GM12864 (cell line): ENCODE results near the gene HSPA1L.
A peak's percentile ranks its signal among the peaks of the same experiment; 100 is the strongest.
"Not testable (repeated sequence)": the region's sequence is repeated elsewhere in the genome, so short reads cannot be mapped to it uniquely, and the experiment has no call there.

Source experiments
- DNase-seq: peaks from one replicate; pipeline ENCODE4 v3.0.0-alpha.2; 2011; ENCODE audit warnings: low read depth
- H3K4me3 ChIP-seq: 2 replicates; pipeline ENCODE4 v1.5.1; 2011; ENCODE audit warnings: mild to moderate bottlenecking, low read depth, low read length, control low read depth
- TF ChIP-seq, protein P1 (sequence below): IDR thresholded peaks from 2 replicates; pipeline ENCODE4 v1.5.1; 2011; ENCODE audit warnings: low read depth, mild to moderate bottlenecking, moderate library complexity, low read length, control low read depth, inconsistent platforms; ENCODE audit errors: missing control alignments

HSPA1L gene

DNA sequence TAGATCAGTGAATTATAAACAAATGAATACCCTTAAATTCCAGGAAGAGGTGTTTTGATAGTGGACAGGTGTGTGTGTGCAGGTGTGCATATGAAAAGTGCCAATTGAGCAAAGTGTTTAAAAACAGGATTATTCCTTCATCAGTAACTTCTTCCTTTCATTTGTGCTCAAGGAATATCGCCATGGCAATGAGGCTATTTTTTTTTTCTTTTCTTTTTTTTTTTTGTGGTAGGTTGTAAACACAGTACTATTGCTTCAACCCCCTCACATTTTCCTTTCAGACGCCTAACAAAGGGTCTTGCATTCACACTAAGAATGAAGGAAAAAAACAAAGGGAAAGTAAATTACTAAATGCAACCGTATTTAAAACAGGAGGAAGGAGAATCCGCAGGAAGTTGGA is 10.5 kb upstream of the HSPA1L start:
- DNase-seq: no peak
- no peak overlapping the region for H3K4me3 ChIP-seq
- TF ChIP-seq, protein P1, sequence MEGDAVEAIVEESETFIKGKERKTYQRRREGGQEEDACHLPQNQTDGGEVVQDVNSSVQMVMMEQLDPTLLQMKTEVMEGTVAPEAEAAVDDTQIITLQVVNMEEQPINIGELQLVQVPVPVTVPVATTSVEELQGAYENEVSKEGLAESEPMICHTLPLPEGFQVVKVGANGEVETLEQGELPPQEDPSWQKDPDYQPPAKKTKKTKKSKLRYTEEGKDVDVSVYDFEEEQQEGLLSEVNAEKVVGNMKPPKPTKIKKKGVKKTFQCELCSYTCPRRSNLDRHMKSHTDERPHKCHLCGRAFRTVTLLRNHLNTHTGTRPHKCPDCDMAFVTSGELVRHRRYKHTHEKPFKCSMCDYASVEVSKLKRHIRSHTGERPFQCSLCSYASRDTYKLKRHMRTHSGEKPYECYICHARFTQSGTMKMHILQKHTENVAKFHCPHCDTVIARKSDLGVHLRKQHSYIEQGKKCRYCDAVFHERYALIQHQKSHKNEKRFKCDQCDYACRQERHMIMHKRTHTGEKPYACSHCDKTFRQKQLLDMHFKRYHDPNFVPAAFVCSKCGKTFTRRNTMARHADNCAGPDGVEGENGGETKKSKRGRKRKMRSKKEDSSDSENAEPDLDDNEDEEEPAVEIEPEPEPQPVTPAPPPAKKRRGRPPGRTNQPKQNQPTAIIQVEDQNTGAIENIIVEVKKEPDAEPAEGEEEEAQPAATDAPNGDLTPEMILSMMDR: no peak

DNA sequence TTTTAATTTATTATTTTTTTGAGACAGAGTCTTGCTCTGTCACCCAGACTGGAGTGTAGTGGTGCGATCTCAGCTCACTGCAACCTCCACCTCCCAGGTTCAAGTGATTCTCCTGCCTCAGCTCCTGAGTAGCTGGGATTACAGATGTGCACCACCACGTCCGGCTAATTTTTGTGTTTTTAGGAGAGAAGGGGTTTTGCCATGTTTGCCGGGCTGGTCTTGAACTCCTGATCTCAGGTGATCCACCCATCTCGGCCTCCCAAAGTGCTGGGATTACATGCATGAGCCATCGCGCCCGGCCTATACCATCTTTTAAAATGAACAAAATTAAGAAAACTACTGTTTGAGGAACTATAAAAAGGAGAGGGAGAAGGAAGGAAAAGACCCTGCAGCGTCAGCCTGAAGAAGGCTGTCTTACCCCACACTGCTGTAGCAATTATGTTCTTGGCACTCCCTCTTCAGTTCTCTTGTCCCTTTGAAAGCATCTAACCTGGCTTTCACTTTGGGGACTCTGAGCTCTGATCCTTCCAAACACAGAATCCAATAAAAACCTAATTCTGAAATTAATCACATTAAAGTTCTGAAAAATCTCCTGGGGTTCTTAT is 8.6 kb upstream of the HSPA1L start:
- H3K4me3 ChIP-seq, DNase-seq: not testable (repeated sequence)

DNA sequence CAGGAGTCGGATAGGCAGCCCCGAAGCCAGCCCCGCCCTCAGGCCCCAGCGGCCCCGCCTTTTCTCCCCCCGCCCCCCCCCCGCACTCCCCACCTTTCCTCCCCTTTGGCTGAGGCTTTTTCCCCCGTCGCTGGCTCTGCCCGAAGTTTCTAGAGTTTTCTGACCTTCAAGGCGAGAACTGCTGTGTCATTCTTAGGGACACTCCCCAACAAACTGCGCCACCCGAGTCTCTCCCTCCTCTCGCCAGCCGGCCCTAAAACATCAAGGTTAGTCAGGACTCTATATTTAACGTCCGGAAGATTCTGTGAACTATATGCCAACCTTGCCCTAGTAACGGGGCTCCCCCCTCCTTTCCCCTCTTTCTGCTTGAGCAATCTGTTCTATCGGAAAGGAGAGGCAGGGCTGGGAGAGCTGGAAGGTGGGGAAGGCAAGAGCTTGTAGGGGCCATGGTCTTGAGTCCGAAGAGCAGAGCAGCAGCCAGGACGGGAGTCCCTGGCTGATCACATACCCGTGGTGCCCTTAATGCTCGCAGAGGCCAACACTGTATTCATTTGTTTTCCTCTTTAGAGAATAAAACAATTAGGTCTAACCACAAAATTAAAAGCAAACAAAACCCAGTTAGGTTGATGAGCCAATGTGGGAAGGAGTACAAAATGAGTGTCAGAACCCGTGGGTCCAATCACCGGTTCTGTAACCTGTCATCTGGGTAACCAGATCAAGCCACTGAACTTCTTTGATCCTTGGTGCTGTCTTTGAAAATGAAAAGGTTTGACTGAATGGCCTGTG is 7.1 kb upstream of the HSPA1L start:
- peak overlapping the region; percentile 67 for H3K4me3 ChIP-seq
- DNase-seq: no peak
- TF ChIP-seq, protein P1: no peak

DNA sequence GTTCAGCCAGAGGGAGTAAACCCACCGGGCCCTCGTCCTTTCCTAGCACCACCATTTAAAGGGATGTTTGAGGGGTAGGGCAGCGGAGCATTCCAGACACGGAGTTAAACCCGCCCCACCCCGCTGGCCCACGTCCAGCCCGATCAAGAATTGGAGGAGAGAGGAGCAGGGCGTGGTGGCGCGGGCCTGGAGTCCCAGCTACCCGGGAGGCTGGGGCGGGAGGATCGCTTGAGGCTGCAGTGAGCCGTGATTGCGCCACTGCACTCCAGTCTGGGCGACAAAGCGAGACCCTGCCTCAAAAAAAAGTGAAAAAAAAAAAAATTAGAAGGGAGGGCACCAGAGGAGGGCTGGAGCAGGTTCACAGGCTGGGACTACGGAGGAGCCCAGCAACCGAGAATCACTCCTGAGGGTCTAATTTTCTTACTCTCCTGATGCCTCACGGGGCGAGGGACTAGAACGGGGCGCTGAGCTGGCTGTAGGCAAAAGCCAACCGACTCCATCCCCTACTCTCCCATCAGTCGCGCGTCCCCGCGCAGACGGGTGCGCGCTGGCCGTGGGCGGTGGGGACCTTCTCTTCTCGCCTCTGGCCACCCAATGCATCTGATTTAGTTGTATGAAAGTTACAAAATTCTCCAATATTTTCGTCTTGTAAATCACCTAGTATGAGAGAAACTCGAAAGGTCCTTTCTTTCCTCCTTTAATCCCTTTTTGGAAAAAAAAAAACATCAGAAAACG is 6.4 kb upstream of the HSPA1L start:
- TF ChIP-seq, protein P1: no peak
- H3K4me3 ChIP-seq: peak overlapping the region; percentile 56
- no peak for DNase-seq

DNA sequence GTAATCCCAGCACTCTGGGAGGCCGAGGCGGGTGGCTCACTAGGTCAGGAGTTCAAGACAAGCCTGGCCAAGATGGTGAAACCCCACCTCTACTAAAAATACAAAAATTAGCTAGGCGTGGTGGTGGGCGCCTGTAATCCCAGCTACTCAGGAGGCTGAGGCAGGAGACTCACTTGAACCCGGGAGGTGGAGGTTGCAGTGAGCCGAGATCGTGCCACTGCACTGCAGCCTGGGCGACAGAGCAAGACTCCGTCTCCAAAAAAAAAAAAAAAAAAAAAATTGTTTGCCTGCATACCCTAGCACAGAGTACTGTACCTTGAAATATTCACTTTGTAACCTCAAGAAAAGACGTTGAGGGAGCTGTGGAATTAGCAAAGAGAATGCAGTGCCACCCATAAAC is 5.3 kb upstream of the HSPA1L start:
- H3K4me3 ChIP-seq, DNase-seq: not testable (repeated sequence)

DNA sequence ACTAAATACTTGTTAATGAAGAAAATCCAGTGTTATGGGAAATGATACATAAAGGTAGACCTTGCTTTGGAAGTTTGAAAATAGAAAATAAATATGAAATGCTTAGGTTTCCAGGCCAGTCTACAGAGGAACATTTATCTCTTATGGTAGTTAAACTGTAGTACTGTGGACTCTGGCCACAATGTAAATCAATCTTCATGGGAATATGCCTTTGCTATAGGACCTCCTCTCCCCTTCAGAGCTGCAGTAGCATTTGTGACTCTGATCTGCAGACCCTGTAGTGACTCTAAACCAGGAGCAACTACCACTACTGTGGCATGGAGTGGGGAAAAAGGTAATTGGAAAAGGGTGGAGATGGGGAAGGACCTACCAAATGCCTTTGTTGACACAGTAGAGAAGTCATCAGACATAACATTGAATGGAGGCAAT is 4.8 kb upstream of the HSPA1L start:
- H3K4me3 ChIP-seq: no peak overlapping the region
- TF ChIP-seq, protein P1: no peak
- DNase-seq: no peak

DNA sequence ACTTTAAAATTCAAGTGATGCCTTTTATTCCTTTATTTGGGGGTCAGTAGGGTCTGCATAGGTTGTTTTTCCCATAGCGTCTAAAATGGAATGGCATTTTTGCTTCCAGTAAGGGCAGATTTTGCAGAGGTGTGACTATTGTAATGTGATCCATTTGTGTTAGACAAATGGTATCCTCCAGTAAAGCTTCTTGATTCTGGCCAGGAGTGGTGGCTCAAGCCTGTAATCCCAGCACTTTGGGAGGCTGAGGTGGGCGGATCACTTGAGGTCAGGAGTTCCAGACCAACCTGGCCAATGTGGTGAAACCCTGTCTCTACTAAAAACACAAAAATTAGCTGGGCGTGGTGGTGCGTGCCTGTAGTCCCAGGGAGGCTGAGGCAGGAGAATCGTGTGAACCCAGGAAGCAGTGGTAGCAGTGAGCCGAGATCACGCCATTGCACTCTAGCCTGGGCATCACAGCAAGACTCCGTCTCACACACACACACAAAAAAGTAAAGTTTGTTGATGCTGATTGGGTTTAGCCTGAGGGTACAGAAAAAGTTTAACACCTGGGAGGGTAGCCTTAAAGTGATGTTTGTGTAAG is 2.9 kb upstream of the HSPA1L start:
- not testable (repeated sequence) for DNase-seq, H3K4me3 ChIP-seq

DNA sequence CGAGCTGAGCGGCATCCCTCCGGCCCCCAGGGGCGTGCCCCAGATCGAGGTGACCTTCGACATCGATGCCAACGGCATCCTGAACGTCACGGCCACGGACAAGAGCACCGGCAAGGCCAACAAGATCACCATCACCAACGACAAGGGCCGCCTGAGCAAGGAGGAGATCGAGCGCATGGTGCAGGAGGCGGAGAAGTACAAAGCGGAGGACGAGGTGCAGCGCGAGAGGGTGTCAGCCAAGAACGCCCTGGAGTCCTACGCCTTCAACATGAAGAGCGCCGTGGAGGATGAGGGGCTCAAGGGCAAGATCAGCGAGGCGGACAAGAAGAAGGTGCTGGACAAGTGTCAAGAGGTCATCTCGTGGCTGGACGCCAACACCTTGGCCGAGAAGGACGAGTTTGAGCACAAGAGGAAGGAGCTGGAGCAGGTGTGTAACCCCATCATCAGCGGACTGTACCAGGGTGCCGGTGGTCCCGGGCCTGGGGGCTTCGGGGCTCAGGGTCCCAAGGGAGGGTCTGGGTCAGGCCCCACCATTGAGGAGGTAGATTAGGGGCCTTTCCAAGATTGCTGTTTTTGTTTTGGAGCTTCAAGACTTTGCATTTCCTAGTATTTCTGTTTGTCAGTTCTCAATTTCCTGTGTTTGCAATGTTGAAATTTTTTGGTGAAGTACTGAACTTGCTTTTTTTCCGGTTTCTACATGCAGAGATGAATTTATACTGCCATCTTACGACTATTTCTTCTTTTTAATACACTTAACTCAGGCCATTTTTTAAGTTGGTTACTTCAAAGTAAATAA is 2.2 kb upstream of the HSPA1L start:
- H3K4me3 ChIP-seq: 0 out of 2 replicates have a peak overlapping the region, but pooled peaks have one; percentile 6
- not testable (repeated sequence) for DNase-seq
